ENCODE data around the gene FAM180B. TPM values are rescaled to one million over a fixed set of nuclear protein-coding genes. Genes with fewer than 3 reads are reported as not detected.

Gene FAM180B
- polyA plus RNA-seq, 1 donor, result 0.33 TPM

DNA sequence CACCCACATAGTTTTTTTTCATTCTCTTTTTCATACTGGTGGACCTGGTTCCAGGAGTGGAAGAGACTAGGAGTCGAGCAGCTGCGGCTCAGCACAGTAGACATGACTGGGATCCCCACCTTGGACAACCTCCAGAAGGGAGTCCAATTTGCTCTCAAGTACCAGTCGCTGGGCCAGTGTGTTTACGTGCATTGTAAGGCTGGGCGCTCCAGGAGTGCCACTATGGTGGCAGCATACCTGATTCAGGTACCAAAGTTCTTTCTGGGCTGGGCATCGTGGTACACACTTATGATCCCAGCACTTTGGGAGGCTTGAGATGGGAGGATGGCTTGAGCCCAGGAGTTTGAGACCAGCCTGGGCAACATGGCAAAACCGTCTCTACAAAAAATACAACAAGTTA, 16.8 kb upstream of the FAM180B start:
- no peak for DNase-seq

DNA sequence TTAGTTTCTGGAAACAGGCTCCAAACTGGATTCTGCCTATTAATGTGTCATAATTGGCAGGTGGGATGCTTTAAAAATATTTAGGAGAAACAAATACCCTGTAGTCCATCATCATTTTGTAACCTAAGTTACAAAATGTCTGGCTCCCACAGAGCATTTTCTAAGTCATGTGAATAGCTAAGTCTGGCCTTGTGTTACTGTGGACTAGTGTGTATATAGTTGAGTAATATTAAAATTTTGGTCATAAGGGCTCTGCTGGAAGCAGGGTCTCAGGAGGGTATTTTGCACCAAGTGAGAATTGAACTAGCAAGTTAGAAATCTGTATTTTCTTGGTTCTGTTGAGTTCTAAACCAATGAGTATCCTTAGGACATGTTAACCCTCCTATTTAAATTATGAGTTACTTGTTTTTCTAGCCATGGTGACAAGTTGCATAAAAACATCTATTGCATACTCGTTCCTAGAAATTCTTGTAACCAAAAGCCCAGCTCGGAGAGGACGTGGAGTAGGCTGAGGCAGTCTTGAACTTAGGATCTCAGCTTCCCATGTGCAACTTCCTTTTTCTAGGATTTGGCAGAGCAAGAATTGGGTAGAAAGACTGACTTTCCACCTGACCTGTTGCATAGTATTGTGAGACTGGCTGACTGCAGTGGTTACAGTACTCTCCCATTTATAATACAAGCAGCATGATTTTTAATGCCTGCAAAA, 15.7 kb upstream of the FAM180B start:
- no peak for DNase-seq

GRCh38 chr11:47571357-47571729, 15.1 kb upstream of the FAM180B start:
- no peak for DNase-seq

DNA sequence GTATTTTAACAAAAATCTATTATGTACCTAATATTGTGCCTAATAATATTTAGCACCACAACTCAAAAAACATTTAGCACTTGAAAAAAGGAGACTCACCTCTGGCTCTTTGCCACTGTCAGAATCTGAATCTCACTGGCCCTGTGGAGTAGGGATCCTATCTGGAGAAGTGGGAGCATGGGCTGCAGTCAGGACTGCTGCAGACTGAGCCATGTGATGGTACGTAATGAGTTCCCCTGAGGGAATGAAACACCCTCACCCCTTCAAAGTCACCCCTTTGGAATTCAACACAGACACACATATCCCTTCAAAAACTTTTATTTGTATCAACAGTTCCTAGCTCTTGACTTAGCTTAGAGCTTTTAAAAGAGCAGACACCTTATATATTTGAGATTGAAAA, 14.6 kb upstream of the FAM180B start:
- DNase-seq, result no peak

DNA sequence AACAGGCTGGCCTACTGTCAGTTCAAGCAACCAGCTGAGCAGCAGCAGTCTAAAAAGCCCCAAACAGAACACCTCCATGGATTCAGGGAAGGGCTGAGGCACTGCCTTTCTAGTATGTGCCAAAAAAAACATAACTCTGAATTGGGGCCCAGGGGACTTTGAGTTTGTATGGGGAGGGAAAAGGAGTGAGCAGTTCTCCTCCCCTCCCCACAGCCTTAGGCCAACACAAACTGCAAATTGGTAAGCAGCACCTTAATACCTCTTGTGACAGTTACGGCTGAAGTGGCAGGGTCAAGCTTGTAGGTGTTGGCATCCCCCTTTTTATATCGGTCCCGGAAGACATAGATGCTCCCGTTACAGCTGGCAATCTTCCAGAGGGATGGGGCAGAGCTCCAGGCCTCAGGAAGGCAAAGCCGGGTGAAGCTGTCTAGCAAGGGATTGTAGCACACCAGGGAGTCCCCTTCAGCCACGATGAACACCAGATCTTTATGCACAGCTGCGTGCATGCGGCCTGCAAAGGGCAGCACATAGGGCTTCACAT, 13.7 kb upstream of the FAM180B start:
- no peak for DNase-seq

DNA sequence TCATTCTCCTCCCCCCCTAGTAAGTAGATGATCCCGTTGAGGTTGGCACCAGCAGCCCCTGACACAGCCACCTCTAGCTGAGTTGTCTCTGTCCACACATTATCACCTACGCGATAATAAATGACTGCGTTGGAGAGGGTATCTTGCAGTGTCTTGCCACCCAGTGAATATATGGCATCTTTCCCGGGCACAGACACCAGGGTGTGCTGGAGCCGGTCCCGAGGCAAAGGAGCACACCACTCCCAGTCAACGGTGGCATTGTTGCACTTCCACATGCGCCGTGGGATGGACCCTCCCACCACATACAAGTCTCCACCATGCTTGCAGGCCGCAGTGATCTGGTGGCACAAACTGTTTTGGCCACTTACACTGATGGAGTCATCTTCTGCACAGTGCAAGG, 13.2 kb upstream of the FAM180B start:
- no peak for DNase-seq

GRCh38 chr11:47577460-47578041, 8.9 kb upstream of the FAM180B start:
- no peak for DNase-seq

DNA sequence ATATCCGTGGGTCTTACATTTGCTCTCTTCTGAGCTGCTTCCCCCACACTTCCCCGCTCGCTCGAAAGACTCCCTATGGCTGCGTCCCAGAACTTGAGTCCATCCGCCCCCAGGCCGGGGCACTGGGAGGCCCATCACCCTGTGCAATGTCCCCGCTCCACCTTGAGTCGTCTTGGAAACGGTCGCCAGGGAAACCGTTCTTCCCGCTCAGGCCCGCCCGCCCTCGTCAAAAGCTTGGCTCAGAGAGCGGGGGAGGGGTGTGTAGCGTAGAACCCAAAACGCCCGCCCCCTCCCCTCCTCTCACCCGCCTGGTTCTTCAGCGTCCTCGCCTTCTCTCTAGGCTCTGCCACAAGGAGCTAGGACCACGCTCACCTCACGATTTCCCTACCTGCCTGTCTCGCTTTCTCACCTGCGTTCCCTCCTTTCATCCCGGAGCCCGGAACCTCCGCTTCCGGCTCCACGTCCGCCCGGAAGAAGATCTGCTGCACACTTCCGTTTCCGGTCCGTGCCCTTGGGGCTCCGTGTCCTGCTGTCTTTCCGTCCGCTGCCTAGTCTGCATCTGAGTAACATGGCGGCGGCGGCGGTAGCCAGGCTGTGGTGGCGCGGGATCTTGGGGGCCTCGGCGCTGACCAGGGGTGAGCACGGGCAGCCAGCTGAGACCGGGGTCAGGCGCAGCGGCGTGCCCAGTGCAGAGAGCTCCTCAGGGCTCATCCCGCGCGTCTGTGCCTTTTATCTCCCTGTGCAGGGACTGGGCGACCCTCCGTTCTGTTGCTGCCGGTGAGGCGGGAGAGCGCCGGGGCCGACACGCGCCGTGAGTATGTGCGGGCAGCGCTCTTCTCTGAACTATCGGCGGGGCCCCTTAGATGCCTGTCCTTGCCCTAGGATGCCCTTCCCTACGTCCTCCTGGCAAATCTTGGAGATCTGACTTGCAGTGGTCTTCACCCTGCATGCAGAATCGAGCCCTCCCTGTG, 7.7 kb upstream of the FAM180B start, which contains the start of the genes KBTBD4 and NDUFS3:
TSS of gene KBTBD4 (minus strand) at position 447 of the 971 bp plus-strand sequence. CDS start at position 428, 19 bp downstream.
TSS of gene NDUFS3 (plus strand) at position 551 of the 971 bp plus-strand sequence. CDS start at position 569, 18 bp downstream.
- peak; percentile 94 for DNase-seq

GRCh38 chr11:47583844-47584243, 2.6 kb upstream of the FAM180B start:
- DNase-seq, result no peak

GRCh38 chr11:47587039-47587716, 700 bp downstream of the FAM180B start:
- no peak for DNase-seq

DNA sequence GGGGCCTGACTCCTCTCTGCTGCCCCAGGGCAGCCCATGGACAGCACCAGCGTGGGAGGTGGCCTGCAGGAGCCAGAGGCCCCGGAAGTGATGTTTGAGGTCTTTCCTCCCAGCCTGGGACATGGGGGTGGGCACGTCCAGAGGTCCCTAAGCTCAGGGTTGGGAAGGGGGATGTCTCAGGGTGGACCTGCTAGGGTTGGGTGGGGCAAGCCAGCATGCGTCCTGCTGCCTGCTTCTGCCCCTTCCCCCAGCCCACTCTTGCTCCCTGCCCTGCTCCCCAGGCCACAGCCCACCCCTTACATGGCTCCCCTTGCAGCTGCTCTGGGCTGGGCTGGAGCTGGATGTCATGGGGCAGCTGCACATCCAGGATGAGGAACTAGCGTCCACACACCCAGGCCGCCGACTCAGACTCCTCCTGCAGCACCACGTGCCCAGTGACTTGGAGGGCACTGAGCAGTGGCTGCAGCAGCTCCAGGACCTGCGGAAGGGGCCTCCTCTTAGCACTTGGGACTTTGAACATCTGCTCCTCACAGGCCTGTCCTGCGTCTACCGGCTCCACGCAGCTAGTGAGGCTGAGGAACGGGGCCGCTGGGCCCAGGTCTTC, 1.3 kb downstream of the FAM180B start:
- DNase-seq, result no peak

GRCh38 chr11:47589118-47589517, 2.6 kb downstream of the FAM180B start:
- no peak for DNase-seq

- no peak for DNase-seq
Observed at GRCh38 chr11:47589584-47589976, 3.1 kb downstream of the FAM180B start.

- no peak for DNase-seq
Observed at GRCh38 chr11:47589977-47590861, 3.7 kb downstream of the FAM180B start.

- no peak for DNase-seq
Observed at GRCh38 chr11:47591764-47592163, 5.3 kb downstream of the FAM180B start.

DNA sequence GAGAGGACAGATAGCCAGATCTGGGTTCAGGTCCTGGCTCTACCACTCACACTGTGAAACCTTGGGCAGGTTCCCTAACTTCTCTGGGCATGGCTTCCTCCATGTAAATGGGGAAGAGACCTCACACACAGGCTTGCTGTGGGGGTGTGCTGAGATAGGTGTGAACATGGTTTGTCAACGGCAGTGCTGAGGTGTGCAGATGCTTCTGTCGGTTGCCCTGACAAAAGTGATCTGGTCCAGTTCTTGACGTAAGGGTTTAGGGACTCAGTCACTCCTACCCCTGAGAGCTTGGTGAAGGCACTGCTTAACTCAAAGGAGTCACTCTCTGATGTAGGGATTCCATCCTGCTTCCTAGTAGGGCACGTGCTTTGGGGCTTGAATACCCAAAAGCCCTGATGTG, 5.8 kb downstream of the FAM180B start:
- no peak for DNase-seq

- DNase-seq, result no peak
Observed at GRCh38 chr11:47592970-47593369, 6.5 kb downstream of the FAM180B start.

- no peak for DNase-seq
Observed at GRCh38 chr11:47593492-47593933, 7.0 kb downstream of the FAM180B start.

DNA sequence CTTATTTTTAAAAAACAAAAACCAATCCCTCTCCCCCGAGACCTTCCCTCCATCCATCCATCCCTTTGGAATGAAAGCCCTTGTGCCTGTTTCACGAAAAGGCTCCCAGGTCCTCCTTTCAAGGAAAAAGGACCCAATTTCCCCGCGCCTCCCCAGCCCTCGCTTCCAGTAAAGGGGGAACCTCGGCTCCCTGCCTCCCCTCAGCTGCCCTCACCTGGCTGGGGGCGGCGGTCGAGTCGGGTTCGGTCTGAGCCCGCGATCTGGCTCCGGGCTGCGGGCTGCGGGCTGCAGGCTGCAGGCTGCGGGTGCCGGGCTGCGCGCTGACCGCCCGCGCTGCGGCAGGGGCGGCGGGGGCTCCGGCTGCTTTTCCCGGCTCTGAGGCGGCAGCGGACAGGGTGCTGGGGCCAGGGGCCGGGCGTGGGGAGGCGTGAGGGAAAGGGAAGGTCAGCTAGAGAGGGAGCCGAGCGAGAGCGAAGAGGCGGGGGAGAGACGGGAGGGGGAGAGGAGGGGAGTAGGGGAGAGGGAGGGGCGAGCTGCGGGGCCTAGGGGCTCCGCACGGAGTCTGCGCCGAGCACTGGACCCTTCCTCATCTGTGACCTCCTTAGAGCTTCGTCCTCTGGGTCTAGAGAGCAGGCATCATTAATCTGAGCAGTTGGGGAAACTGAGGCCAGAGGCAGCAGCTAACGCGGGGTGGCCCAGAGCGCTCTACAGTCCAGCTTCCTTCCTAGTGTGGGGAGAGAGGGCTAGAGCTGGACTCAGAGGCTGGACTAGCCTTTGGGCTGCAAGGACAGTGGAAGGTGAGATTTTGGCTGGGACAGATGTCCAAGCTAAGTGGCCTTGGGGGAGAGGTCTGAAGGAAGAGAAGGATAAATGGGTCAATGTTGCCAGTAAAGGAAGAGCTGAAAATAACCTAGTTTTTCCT, 7.7 kb downstream of the FAM180B start, which contains the start of gene C1QTNF4:
TSS of gene C1QTNF4 (minus strand) at position 478 of the 922 bp plus-strand sequence. CDS start 3,601 bp downstream, outside the sequence.
- no peak for DNase-seq

All from left kidney (tissue), 2 donors.